CD4-positive, alpha-beta T cell treated with Interleukin-2 at 100 ng/mL for 4 hours (primary cell): Measurements from ENCODE around the gene ALK.

Source experiments
- DNase-seq: peaks from one replicate; pipeline ENCODE4 v3.0.0-alpha.2; 2020; ENCODE audit warnings: low spot score

The ALK gene

GRCh38 chr2:29448096-29448688, 473.2 kb downstream of the ALK start:
- DNase-seq: no peak

- DNase-seq: no peak
Observed at GRCh38 chr2:29447513-29447912, 473.9 kb downstream of the ALK start.

DNA sequence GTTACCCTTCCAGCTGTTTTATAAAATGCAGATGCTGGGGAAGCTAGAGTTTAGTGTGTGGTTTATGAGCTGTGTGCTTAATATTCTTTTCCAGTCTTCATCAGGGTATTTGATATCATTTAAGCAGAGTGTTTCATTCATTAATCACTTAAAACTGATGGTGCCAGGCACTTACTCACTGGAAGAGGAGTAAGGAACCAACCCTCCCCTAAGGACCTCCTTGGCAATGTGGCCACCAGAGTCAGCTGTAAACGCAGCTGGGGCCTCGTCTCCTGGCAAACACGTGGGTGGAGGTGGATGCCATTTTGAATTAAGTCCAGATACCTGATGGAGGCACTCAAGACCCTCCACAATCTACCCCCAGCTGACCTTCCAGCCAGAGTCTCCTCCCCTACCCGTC, 474.5 kb downstream of the ALK start:
- DNase-seq: no peak

GRCh38 chr2:29444150-29444549, 477.2 kb downstream of the ALK start:
- no peak for DNase-seq

DNA sequence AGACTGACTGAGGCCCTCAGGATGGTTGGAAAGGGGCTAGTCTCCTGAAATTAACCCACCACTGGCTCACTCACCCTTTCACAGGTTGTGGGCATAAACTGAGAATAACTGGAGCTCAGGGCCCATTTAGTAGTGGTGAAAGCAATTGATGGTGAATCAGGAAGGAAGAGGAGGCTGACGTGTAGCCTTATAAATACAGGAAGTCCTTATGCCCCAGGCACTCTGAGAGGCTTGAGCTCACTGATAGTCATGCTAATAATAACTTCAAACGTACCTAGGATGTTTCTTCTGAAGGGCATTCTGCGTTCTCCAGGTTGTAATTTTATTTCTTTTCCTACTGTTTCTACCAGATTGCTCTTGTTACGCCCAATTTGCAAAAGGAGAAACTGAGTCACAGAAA, 477.8 kb downstream of the ALK start:
- DNase-seq: no peak

GRCh38 chr2:29443151-29443550, 478.2 kb downstream of the ALK start:
- DNase-seq: no peak

GRCh38 chr2:29440921-29441623, 480.3 kb downstream of the ALK start:
- DNase-seq: no peak

- no peak for DNase-seq
Observed at GRCh38 chr2:29433920-29434319, 487.5 kb downstream of the ALK start.

GRCh38 chr2:29433128-29433527, 488.3 kb downstream of the ALK start:
- DNase-seq: no peak

GRCh38 chr2:29431485-29431884, 489.9 kb downstream of the ALK start:
- no peak for DNase-seq

DNA sequence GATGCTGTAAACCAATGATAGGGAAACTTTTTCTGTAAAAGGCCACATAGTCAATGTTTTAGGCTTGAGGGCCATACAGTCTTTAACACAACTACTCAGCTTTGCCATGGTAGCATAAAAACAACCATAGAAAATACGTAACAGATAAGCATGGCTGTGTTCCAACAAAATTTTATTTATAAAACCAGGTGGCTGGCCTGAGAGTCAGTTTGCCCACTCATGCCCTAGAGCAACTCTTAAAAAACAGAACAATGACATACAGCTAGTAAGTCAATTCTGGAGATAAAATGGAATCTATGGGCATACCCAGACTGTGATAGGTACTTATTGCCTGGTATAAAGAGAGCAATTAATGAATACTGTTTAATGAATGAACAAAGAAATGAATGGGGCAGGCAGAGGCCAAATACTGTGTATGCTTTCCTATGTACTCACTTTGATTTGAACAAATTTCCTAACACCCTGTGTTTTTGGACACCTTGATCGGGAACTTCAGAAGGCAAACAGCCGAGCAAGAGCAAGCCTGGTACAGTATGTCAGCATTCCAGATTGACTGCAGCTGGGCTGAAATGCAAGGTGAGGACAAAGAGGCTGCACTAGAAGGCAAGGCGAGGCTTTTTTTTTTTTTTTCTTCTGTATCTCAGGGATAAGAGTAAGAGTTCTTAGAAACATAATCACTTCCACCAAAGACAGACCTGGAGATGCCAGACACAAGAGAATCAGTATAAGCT, 490.8 kb downstream of the ALK start:
- DNase-seq: no peak

GRCh38 chr2:29426354-29426753, 495.0 kb downstream of the ALK start:
- no peak for DNase-seq

DNA sequence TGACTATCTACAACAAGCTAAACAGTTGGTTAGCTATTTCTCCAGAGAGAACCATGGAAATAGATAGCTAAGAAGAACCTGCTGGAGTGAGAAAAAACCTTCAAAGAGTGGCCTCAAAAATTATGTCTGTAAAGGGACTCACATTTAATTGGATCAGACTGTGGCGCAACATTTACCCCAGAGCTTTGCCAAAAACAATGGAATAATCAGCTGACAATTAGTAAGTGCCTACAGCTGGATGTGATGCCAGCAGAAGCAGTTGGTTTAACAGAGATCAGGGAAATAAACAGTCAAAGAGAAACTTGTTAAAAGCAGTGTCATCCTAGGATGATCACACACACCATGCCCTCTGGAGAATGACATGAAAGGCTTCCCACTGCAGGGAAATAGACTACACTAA, 495.5 kb downstream of the ALK start:
- DNase-seq: no peak

DNA sequence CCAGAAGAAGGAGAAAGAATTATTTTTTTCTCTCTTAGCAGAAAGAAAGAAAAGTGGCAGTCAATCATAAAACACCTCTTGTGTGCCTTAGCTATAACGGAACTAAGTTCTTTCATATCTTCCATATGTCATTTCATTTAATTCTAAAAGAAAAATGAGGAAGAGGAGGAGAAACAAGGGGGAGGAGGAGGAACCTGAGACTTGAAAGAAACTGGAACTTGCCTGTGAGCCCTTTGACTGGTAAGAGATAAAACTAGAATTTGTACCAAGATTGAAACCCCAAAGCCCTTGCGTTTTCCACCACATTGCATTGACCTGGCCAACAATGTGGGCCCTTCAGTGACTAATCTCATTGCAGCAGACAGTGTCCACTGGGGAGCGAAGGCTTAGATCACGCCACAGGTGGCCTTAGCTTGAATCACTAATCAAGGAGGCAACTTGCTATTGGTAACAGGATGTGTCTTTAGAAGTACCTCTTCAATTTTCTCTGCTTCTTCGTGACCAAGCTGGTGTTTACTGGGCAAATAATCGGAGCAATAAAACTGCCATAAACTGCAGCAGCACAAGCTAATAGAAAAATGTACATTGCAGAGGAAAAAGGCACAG, 498.2 kb downstream of the ALK start:
- DNase-seq: no peak

GRCh38 chr2:29420999-29421782, 500.2 kb downstream of the ALK start:
- no peak for DNase-seq

- DNase-seq: no peak
Observed at GRCh38 chr2:29420464-29420863, 500.9 kb downstream of the ALK start.

- DNase-seq: no peak
Observed at GRCh38 chr2:29417630-29418029, 503.8 kb downstream of the ALK start.

GRCh38 chr2:29412197-29412925, 509.0 kb downstream of the ALK start:
- no peak for DNase-seq

- DNase-seq: no peak
Observed at GRCh38 chr2:29405707-29406106, 515.7 kb downstream of the ALK start.

- no peak for DNase-seq
Observed at GRCh38 chr2:29405266-29405665, 516.1 kb downstream of the ALK start.

DNA sequence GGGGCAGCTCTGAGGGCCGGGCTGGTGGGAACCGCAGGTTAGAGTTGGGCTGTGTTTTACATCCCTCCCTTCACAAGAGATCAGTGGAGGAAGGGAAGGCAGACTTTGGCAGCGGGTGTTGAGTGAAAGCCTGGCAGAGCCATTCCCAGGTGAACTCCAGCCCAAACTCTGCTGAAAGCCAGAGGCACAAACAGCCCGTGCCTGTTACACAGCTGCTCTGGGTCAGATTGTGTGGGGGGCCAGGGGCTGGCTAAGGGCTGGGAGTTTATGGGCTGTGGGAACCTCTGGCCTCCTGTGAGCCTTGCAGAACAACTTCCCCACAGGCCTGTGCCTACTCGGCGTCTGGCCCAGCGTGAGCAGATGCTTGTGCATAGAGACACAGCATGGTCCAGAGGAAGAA, 519.4 kb downstream of the ALK start:
- DNase-seq: no peak
